Esophagus mucosa (tissue), 1 donor: ENCODE data around the gene SPDYE11. TPM values are rescaled to one million over a fixed set of nuclear protein-coding genes. Genes with fewer than 3 reads are reported as not detected.
"Not testable (repeated sequence)": the region's sequence is repeated elsewhere in the genome, so short reads cannot be mapped to it uniquely, and the experiment has no call there.

ENCODE experiments used
- ATAC-seq: fragments of 200-7000 bp; cut with Tn5 transposase; one replicate; pipeline ENCODE4 v1.9.1; 2020
- total RNA-seq: library from RNA; stranded (reverse); gene quantifications from one replicate; pipeline ENCODE4 v1.2.4, GENCODE V29; 2023
- donor health status: DM: yes; HTN: yes; CAD: no.

The SPDYE11 gene
- not detected for total RNA-seq

- ATAC-seq, result not testable (repeated sequence)
These were observed at the start of gene SPDYE11 for GRCh38 chr7:73057811-73058210. Gene SPDYE11, minus strand, starts transcription at chr7:73057911. Its CDS starts 1,800 bp downstream, at chr7:73056111.

GRCh38 chr7:73085938-73086337 lies 28.2 kb upstream of the SPDYE11 start, which contains the start of gene SPDYE9:
Gene SPDYE9, minus strand, starts transcription at chr7:73086038. Its CDS starts 1,800 bp downstream, at chr7:73084238.
- not testable (repeated sequence) for ATAC-seq

- ATAC-seq, result not testable (repeated sequence)
These were observed 28.0 kb downstream of the SPDYE11 start, which contains the start of gene SPDYE8 for GRCh38 chr7:73029666-73030065. Gene SPDYE8, minus strand, starts transcription at chr7:73029766. Its CDS starts 1,800 bp downstream, at chr7:73027966.

- ATAC-seq, result not testable (repeated sequence)
These were observed 51.2 kb downstream of the SPDYE11 start for GRCh38 chr7:73006491-73006890.

- ATAC-seq, result peak; percentile 96
These were observed 51.8 kb downstream of the SPDYE11 start for GRCh38 chr7:73005693-73006447.

- peak; percentile 96 for ATAC-seq
These were observed 52.4 kb downstream of the SPDYE11 start for GRCh38 chr7:73005356-73005692.

- ATAC-seq, result not testable (repeated sequence)
These were observed 59.7 kb downstream of the SPDYE11 start for GRCh38 chr7:72997887-72998468.

Other genes with a start within 250 kb of the SPDYE11 start
- 1.00 TPM for gene TYW1B, start 229.7 kb downstream of the SPDYE11 start, total RNA-seq
- 23.4 TPM for gene POM121, start 132.8 kb downstream of the SPDYE11 start, total RNA-seq
- not detected for gene TRIM74, start 88.4 kb downstream of the SPDYE11 start, total RNA-seq
- gene SPDYE8, start 28.1 kb downstream of the SPDYE11 start, total RNA-seq, result not detected
- gene SPDYE9, start 28.1 kb upstream of the SPDYE11 start, total RNA-seq, result not detected